CMK (cell line): ENCODE data around the gene PDCL2.

Experiments used
- DNase-seq: peaks from one replicate; pipeline ENCODE4 v3.0.0-alpha.2; 2010; ENCODE audit warnings: low read depth

PDCL2 gene

DNA sequence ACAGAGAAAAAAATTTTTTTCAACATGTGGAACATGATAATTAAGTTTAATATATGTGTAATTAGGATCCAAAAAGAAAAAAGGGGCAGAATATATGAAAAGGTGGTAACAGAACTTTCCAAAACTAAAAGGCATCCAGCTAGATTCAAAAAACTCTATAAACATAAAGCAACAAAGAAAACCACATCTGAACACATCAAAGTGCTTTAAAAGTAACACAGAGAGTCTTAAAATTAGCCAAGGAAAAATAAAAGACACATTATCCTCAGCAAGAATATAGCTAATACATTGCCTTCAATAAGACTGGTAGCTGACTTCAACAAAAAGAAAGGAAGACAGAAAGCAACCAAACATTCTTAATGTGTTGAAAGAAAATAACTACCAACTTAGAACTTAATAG, 53.5 kb downstream of the PDCL2 start:
- no peak for DNase-seq

GRCh38 chr4:55534306-55534705, 57.7 kb downstream of the PDCL2 start:
- no peak for DNase-seq

DNA sequence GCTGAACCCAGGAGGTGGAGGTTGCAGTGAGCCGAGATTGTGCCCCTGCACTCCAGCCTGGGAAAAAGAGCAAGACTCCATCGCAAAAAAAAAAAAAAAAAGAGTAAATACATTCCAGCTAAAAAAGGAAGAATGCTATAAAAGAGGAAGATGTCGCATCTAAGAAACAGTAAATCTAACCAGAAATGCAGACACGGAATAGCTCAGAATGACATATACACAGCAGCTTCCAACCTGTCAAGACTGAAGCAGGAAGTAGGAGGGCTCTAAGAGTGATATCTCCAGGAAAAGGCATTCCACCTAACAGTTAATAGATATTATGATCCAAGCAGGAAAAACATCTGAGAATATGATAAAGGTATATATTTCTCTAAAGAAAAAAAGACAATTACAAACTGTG, 61.4 kb downstream of the PDCL2 start:
- DNase-seq = no peak

DNA sequence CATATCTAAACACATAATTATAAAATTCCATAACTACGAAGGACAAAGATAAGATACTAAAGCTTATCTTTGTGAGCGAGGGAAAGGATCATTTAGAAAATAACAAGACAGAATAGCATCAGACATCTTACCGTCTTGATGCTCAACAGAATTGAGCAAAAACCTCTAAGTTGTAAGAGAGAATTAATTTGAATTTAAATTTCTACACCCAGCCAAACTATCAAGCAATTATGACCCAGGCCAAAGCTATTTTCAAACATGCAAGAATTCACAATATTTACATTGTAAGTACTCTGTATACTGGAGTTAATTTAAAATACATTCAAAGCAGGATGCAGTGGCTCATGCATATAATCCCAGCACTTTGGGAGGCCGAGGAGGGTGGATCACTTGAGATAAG, 61.9 kb downstream of the PDCL2 start:
- no peak for DNase-seq

- DNase-seq = no peak
These were observed 63.6 kb downstream of the PDCL2 start for GRCh38 chr4:55528491-55528890.

DNA sequence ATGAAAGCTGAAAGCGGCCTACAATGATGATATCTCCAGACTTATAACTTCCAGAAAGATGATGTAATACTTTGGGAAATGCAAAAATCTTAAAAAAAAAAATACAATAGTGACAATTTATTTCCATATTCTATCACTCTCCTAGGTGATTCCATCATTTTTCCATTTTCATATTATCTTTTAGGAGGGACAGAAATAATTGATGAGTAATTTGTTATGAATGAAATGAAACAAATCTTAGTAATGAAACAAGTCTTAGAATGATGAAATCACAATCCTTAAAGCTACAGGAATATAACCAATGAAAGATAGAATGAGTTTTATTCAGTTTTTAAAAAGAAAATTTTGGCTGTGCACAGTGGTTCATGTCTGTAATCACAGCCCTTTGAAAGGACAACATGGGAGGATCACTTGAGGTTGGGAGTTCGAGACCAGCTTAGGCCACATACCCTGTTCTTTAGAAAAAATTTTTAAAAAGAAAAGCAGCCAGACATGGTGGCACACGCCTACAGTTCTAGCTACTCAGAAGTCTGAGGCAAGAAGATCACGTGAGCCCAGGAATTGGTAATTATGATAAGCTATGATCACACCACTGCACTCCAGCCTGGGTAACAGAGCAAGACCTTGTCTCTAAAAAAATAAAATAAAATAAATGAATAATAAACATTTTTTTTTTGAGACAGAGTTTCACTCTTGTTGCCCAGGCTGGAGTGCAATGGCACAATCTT, 67.0 kb downstream of the PDCL2 start:
- no peak for DNase-seq

- DNase-seq = no peak
These were observed 73.6 kb downstream of the PDCL2 start for GRCh38 chr4:55518442-55518841.

DNA sequence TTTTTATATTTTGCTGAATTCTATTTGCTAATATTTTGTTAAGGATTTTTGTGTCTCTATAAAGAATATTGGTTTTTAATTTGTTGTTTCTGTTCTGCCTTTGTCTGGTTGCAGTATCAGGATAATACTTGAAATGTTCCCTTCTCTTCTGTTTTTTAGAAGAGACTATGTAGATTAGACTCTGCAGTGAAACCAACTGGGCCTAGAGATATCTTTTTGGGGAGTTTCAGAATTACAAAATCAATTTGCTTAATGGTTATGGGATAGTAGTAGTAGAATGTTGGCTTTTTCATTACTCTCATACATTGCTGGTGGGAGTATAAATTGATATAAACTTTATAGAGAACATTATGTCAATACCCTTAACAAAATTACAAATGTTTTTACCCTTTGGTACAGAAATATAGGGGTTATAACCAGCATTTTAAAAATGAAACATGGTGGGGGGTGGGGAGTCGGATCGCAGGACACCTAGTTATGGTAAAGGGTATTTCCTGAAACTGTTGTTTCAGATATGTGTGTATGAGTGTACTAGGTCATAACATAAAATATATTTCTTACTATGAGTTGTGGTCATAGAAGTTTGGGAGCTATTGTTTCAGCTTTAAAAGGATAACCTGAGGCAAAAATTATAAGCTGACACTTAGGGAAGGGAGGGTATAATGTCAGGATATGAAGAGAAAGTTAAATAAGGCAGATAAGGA, 74.4 kb downstream of the PDCL2 start:
- no peak for DNase-seq

DNA sequence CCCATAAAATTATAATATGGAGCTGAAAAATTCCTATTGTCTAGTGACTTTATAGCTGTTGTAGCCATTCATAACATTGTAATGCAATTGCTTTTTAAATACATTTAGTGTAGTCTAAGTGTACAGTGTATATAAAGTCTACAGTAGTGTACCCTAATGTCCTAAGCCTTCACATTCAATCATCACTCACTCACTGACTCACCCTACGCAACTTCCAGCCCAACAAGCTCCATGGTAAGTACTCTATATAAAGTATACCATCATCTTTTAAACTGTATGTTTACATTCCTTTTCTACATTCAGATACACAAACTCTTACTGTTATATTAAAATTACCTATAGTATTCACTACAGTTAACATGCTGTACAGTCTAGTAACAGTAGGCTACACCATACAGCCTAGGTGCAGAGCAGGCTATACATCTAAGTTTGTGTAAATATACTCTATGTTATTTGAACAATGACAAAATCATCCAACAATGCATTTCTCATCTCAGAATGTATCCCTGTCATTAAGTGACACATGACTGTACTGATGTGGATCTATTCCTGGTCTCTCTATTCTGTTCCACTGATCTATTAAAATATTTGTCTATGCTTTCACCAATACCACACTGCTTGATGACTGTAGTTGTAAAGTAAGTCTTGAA, 79.0 kb downstream of the PDCL2 start:
- no peak for DNase-seq

- no peak for DNase-seq
These were observed 80.0 kb downstream of the PDCL2 start for GRCh38 chr4:55512077-55512476.

- no peak for DNase-seq
These were observed 81.4 kb downstream of the PDCL2 start for GRCh38 chr4:55510685-55511084.

DNA sequence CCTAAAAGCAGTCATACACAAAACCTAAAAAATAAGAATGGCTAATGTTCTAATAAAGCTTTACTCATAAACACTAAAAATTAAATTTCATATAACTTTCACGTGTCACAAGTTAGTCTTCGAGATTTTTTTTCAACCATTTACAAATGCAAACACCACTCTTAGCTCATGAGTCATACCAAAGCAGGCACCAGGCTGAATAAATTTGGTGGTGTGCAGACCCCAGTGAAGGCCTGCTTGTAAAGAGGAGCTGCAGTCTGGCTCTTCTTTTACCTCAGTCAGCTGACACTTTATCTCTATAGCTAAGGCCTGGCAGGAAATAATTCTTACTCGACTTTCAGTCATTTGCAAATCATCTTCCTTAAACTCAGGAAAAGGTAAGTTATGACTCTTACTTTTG, 82.8 kb downstream of the PDCL2 start:
- no peak for DNase-seq

DNA sequence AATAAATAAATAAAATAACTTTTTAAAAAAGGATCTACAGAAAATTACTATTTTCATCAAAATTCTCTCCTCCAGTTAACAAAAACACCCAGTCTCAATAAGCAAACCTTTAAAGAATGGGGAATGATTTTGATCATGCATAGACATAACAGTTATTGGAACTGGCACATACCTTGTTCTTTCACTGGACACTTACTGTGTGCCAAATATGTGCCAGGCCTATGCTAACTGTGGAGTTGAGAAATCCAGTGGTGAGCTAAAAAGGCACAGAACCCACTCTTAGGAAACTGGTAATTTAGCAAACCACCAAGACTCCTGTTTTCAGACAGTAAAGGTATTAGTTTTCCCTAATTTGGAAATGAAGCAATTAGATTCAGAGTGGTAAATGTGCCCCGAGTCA, 84.4 kb downstream of the PDCL2 start:
- no peak for DNase-seq
